Keratinocyte (primary cell): Measurements from ENCODE around the gene STAG1. TPM values are rescaled to one million over a fixed set of nuclear protein-coding genes. Genes with fewer than 3 reads are reported as not detected.
"Not testable (repeated sequence)": the region's sequence is repeated elsewhere in the genome, so short reads cannot be mapped to it uniquely, and the experiment has no call there.

Experiments used
- DNase-seq: peaks from one replicate; pipeline ENCODE4 v3.0.0-alpha.2; 2011; ENCODE audit warnings: low read depth, missing footprints, low spot score
- FAIRE-seq: peaks from 2 replicates; lab custom pipeline; 2011; peaks lifted over from hg19 to GRCh38; lab: Jason Lieb, UNC
- H2AFZ ChIP-seq: 2 replicates; pipeline ENCODE4 v1.6.0; 2012; ENCODE audit warnings: low read length, control low read depth, inconsistent platforms; ENCODE audit not compliant: control insufficient read depth
- H3K27ac ChIP-seq: 2 replicates; pipeline ENCODE4 v1.5.1; 2011; ENCODE audit warnings: low read length; ENCODE audit not compliant: control insufficient read depth, insufficient read depth
- H3K27me3 ChIP-seq: 3 replicates; pipeline ENCODE4 v1.6.0; 2011; ENCODE audit warnings: low read length; ENCODE audit not compliant: control insufficient read depth, insufficient read depth; ENCODE audit errors: extremely low read depth
- H3K36me3 ChIP-seq, 2 experiments: 2 replicates in 1 of 2; 3 replicates in 1 of 2; pipeline ENCODE4 v1.5.1; 2011; ENCODE audit warnings: low read length in 2 of 2, mild to moderate bottlenecking in 1 of 2; ENCODE audit not compliant: control insufficient read depth in 2 of 2, insufficient read depth in 2 of 2; ENCODE audit errors: extremely low read depth in 1 of 2
- H3K4me1 ChIP-seq: 3 replicates; pipeline ENCODE4 v1.5.1; 2011; ENCODE audit warnings: low read length; ENCODE audit not compliant: control insufficient read depth, insufficient read depth; ENCODE audit errors: extremely low read depth
- H3K4me2 ChIP-seq: 3 replicates; pipeline ENCODE4 v1.6.0; 2011; ENCODE audit warnings: low read depth, low read length; ENCODE audit not compliant: control insufficient read depth, insufficient read depth; ENCODE audit errors: extremely low read depth
- H3K4me3 ChIP-seq, 3 experiments: fragments of 200-600 bp in 1 of 3; sonication (generic) in 1 of 3; 2 replicates in 2 of 3; 3 replicates in 1 of 3; pipeline ENCODE4 v1.5.1; 2011 to 2016; ENCODE audit warnings: low read length in 3 of 3, mild to moderate bottlenecking in 3 of 3, control low read depth in 2 of 3, inconsistent platforms in 1 of 3, low read depth in 1 of 3, mixed read lengths in 1 of 3, mixed run types in 1 of 3, moderate library complexity in 1 of 3; ENCODE audit not compliant: control insufficient read depth in 2 of 3, insufficient read depth in 2 of 3; ENCODE audit errors: extremely low read depth in 1 of 3
- H3K79me2 ChIP-seq: 2 replicates; pipeline ENCODE4 v1.6.0; 2012; ENCODE audit warnings: low read length; ENCODE audit not compliant: control insufficient read depth, insufficient read depth
- H3K9ac ChIP-seq: 3 replicates; pipeline ENCODE4 v1.6.0; 2011; ENCODE audit warnings: low read length; ENCODE audit not compliant: control insufficient read depth, insufficient read depth; ENCODE audit errors: extremely low read depth
- H3K9me1 ChIP-seq: 3 replicates; pipeline ENCODE4 v1.6.0; 2011; ENCODE audit warnings: low read length; ENCODE audit not compliant: control insufficient read depth, insufficient read depth; ENCODE audit errors: extremely low read depth
- H3K9me3 ChIP-seq: 2 replicates; pipeline ENCODE4 v1.5.1; 2012; ENCODE audit warnings: low read depth, low read length; ENCODE audit not compliant: control insufficient read depth
- H4K20me1 ChIP-seq: 3 replicates; pipeline ENCODE4 v1.6.0; 2011; ENCODE audit warnings: low read length; ENCODE audit not compliant: control insufficient read depth, insufficient read depth; ENCODE audit errors: extremely low read depth
- CTCF ChIP-seq, 3 experiments: IDR thresholded peaks in 1 of 3; conservative IDR thresholded peaks in 1 of 3; optimal IDR thresholded peaks in 1 of 3; 2 replicates in 2 of 3; 3 replicates in 1 of 3; pipeline versions ENCODE3 to v1.5.1; 2011; ENCODE audit warnings: low read length in 3 of 3, mild to moderate bottlenecking in 3 of 3, moderate library complexity in 2 of 3, control low read depth in 1 of 3, inconsistent platforms in 1 of 3; ENCODE audit not compliant: insufficient read depth in 2 of 3; ENCODE audit errors: extremely low read depth in 1 of 3
- EZH2 ChIP-seq: IDR thresholded peaks from one replicate; pipeline ENCODE4 v1.6.1; 2012; ENCODE audit warnings: inconsistent platforms, mild to moderate bottlenecking, low read length, moderate library complexity
- dilution Hi-C: fragments of 300-500 bp; cut with MboI; formaldehyde crosslinking; loops from one replicate; pipeline ENCODE4 v1.7.0; 2020; ENCODE audit warnings: low sequenced_read_pairs; ENCODE audit not compliant: extremely low pct_ligation_motif_present
- polyA plus RNA-seq, 5 experiments: library from polyadenylated mRNA; depleted of rRNA in 3 of 5; stranded (reverse) in 3 of 5; stranded (forward) in 1 of 5; unstranded in 1 of 5; fragments of >200 nt; gene quantifications; 1 replicate in 1 of 5; 2 replicates in 3 of 5; 3 replicates in 1 of 5; pipeline versions ENCODE4 v1.2.1 to v1.2.3, GENCODE V29; 2011 to 2012; ENCODE audit warnings: missing spikeins in 2 of 5, low read depth in 1 of 5, low replicate concordance in 1 of 5

The STAG1 gene
- polyA plus RNA-seq, 1 donor (not counting 4 experiments of a cell fraction or from before 2014, with no cell fraction given), result 11.8 TPM

DNA sequence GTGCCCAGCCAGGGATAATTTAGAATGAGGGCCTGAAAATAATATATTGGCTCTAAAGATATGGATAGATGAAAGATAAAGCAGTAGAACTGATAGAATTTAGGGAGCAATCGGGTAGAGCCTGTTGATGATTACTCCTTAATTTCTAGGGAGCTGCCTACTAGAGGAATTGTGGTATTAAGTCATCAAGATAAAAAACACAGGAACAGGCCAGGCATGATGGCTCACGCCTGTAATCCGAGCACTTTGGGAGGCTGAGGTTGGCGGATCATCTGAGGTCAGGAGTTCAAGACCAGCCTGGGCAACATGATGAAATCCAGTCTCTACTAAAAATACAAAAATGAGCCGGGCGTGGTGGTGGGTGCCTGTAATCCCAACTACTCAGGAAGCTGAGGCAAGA, 371.6 kb downstream of the STAG1 start:
- DNase-seq (no peak), FAIRE-seq (no peak)
- no peak overlapping the region for H3K4me2 ChIP-seq
- no peaks in the 10 kb centered on the region for H3K36me3 ChIP-seq
- no peaks in the 10 kb centered on the region for H3K27me3 ChIP-seq
- dilution Hi-C loops, result no loop called here
- H2AFZ ChIP-seq, result no peak overlapping the region
- H3K27ac ChIP-seq, result no peak overlapping the region
- no peak overlapping the region for H3K9ac ChIP-seq
- no peak overlapping the region for H3K4me3 ChIP-seq
- no peak for TF ChIP-seq EZH2
- no peaks in the 10 kb centered on the region for H3K79me2 ChIP-seq
- peaks cover 3% of the 10 kb centered on the region for H3K4me1 ChIP-seq
- no peaks in the 10 kb centered on the region for H3K9me3 ChIP-seq
- H4K20me1 ChIP-seq, result no peaks in the 10 kb centered on the region
- no peaks in the 10 kb centered on the region for H3K9me1 ChIP-seq

GRCh38 chr3:136378011-136378410, 374.2 kb downstream of the STAG1 start:
- H3K9me3 ChIP-seq, result no peaks in the 10 kb centered on the region
- no peaks in the 10 kb centered on the region for H3K27me3 ChIP-seq
- H3K4me3 ChIP-seq, result no peak overlapping the region
- DNase-seq, result no peak
- no peaks in the 10 kb centered on the region for H3K9me1 ChIP-seq
- H3K4me1 ChIP-seq, result peaks cover 3% of the 10 kb centered on the region
- TF ChIP-seq CTCF (optimal IDR thresholded peaks at IDR 0.05 in 1 of 3, IDR thresholded peaks at IDR 0.05 in 1 of 3, conservative IDR thresholded peaks at IDR 0.05 in 1 of 3; ENCODE audit: extremely low read depth in 1 of 3, insufficient read depth in 2 of 3, low read length in 3 of 3) (no peak), EZH2 (no peak)
- H3K79me2 ChIP-seq, result no peaks in the 10 kb centered on the region
- dilution Hi-C loops, result no loop called here
- no peak for FAIRE-seq
- H3K27ac ChIP-seq, result no peak overlapping the region
- H3K36me3 ChIP-seq, result no peaks in the 10 kb centered on the region
- no peak overlapping the region for H3K4me2 ChIP-seq
- H2AFZ ChIP-seq, result no peak overlapping the region
- no peak overlapping the region for H3K9ac ChIP-seq
- no peaks in the 10 kb centered on the region for H4K20me1 ChIP-seq

DNA sequence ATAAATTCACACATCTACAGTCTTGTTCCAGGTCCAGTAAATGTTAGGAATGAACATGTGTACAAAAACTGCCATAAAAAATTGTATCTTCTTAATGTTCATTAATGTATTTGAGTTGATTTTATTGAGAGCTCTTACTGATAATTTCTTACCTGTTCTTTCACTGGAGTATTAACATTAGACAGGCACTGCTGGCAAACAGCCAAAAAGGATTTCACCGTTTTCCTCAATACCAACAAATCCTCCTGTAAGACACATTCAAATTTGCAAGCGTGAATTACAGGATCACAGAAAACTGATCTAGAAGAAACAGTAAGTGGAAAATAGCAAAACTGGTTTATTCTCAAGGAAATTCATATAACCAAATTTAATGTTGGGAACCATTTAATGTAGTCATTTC, 374.7 kb downstream of the STAG1 start:
- Histone ChIP-seq H3K79me2 (no peaks in the 10 kb centered on the region), H4K20me1 (no peaks in the 10 kb centered on the region), H3K4me1 (peaks cover 3% of the 10 kb centered on the region), H3K9me1 (no peaks in the 10 kb centered on the region), H3K9me3 (no peaks in the 10 kb centered on the region), H3K36me3 (no peaks in the 10 kb centered on the region), H3K4me2 (no peak overlapping the region), H3K4me3 (no peak overlapping the region), H3K27ac (no peak overlapping the region), H3K27me3 (no peaks in the 10 kb centered on the region), H2AFZ (no peak overlapping the region), H3K9ac (no peak overlapping the region)
- DNase-seq (no peak), FAIRE-seq (no peak)
- TF ChIP-seq CTCF (optimal IDR thresholded peaks at IDR 0.05 in 1 of 3, IDR thresholded peaks at IDR 0.05 in 1 of 3, conservative IDR thresholded peaks at IDR 0.05 in 1 of 3; ENCODE audit: extremely low read depth in 1 of 3, insufficient read depth in 2 of 3, low read length in 3 of 3), result no peak
- no peak for TF ChIP-seq EZH2
- dilution Hi-C loops, result no loop called here

DNA sequence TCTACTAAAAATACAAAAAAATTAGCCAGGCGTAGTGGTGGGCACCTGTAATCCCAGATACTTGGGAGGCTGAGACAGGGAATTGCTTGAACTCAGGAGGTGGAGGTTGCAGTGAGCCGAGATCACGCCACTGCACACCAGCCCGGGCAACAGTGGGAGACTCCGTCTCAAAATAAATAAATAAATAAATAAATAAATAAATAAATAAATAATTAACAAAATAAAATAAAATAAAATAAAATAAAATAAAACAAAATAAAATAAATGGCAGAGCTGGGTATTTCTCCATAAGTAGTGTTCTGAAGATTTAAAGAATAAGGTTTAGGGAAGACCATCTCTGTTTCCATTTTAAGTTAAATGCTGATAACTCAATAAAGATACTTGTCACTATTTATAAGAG, 376.4 kb downstream of the STAG1 start:
- H3K4me3 ChIP-seq, dilution Hi-C loops, H2AFZ ChIP-seq, DNase-seq, H3K36me3 ChIP-seq, H4K20me1 ChIP-seq, H3K9me1 ChIP-seq, H3K27ac ChIP-seq, H3K9me3 ChIP-seq, FAIRE-seq, H3K27me3 ChIP-seq, H3K79me2 ChIP-seq, H3K9ac ChIP-seq, H3K4me2 ChIP-seq, H3K4me1 ChIP-seq: not testable (repeated sequence)
